Muscle layer of colon (tissue), 2 donors: ENCODE results near the gene MED13.

Source experiments
- H3K27ac ChIP-seq: one replicate; pipeline ENCODE4 v1.7.0; 2013; ENCODE audit warnings: low read depth, mild to moderate bottlenecking, low read length, moderate library complexity
- H3K27me3 ChIP-seq, 2 donors: one replicate each; pipeline ENCODE4 v1.7.0; 2013; ENCODE audit warnings: low read length in 2 of 2, mild to moderate bottlenecking in 2 of 2; ENCODE audit not compliant: insufficient read depth in 2 of 2, control insufficient read depth in 1 of 2
- H3K36me3 ChIP-seq: one replicate; pipeline ENCODE4 v1.7.0; 2013; ENCODE audit warnings: mild to moderate bottlenecking, low read length; ENCODE audit not compliant: insufficient read depth
- H3K4me1 ChIP-seq: one replicate; pipeline ENCODE4 v1.7.0; 2013; ENCODE audit warnings: mild to moderate bottlenecking, low read length; ENCODE audit not compliant: insufficient read depth
- H3K4me3 ChIP-seq, 2 donors: one replicate each; pipeline ENCODE4 v1.7.0; 2013; ENCODE audit warnings: low read length in 2 of 2, low read depth in 1 of 2, mild to moderate bottlenecking in 1 of 2, moderate library complexity in 1 of 2
- H3K9ac ChIP-seq: one replicate; pipeline ENCODE4 v1.7.0; 2013; ENCODE audit warnings: low read length
- H3K9me3 ChIP-seq: one replicate; pipeline ENCODE4 v1.7.0; 2013; ENCODE audit warnings: mild to moderate bottlenecking, low read length
- donor health status: abdominal sarcoma.
- donor health status: Adenocarcinoma of cecum.

The MED13 gene

GRCh38 chr17:62067165-62068145 is 2.4 kb upstream of the MED13 start:
- Histone ChIP-seq H3K4me3 (no peak overlapping the region), H3K9me3 (no peaks in the 10 kb centered on the region), H3K9ac (no peak overlapping the region), H3K27ac (no peak overlapping the region), H3K4me1 (peaks cover 10% of the 10 kb centered on the region), H3K27me3 (no peaks in the 10 kb centered on the region), H3K36me3 (no peaks in the 10 kb centered on the region)

- Histone ChIP-seq H3K27ac (peak overlapping the region; percentile 98), H3K4me1 (peaks cover 20% of the 10 kb centered on the region), H3K36me3 (no peaks in the 10 kb centered on the region), H3K9ac (peak overlapping the region; percentile 84), H3K9me3 (no peaks in the 10 kb centered on the region), H3K4me3 (peak overlapping the region; percentile 84 to 93), H3K27me3 (no peaks in the 10 kb centered on the region)
Measured at GRCh38 chr17:62065611-62066468, 762 bp upstream of the MED13 start.

- no peaks in the 10 kb centered on the region for H3K36me3 ChIP-seq
- H3K27ac ChIP-seq = peak overlapping the region; percentile 72
- H3K9ac ChIP-seq = peak overlapping the region; percentile 71
- peak overlapping the region; percentile 67 to 72 for H3K4me3 ChIP-seq
- peaks cover 20% of the 10 kb centered on the region for H3K4me1 ChIP-seq
- H3K27me3 ChIP-seq = no peaks in the 10 kb centered on the region
- no peaks in the 10 kb centered on the region for H3K9me3 ChIP-seq
Measured at GRCh38 chr17:62064029-62064790, 868 bp downstream of the MED13 start.

GRCh38 chr17:62062944-62063343 is 2.1 kb downstream of the MED13 start:
- H3K4me3 ChIP-seq = peak overlapping the region; percentile 31 to 67
- no peaks in the 10 kb centered on the region for H3K9me3 ChIP-seq
- H3K9ac ChIP-seq = no peak overlapping the region
- peaks cover under 1% of the 10 kb centered on the region for H3K36me3 ChIP-seq
- H3K27ac ChIP-seq = no peak overlapping the region
- peaks cover 26% of the 10 kb centered on the region for H3K4me1 ChIP-seq
- H3K27me3 ChIP-seq = no peaks in the 10 kb centered on the region

- H3K4me1 ChIP-seq = peaks cover 26% of the 10 kb centered on the region
- H3K4me3 ChIP-seq = peak overlapping the region in 1 of 2 donors; percentile 67
- no peaks in the 10 kb centered on the region for H3K27me3 ChIP-seq
- H3K27ac ChIP-seq = no peak overlapping the region
- H3K36me3 ChIP-seq = peaks cover 4% of the 10 kb centered on the region
- no peaks in the 10 kb centered on the region for H3K9me3 ChIP-seq
- H3K9ac ChIP-seq = no peak overlapping the region
Measured at GRCh38 chr17:62062302-62062701, 2.8 kb downstream of the MED13 start.

- H3K27ac ChIP-seq = no peak overlapping the region
- peaks cover 4% of the 10 kb centered on the region for H3K36me3 ChIP-seq
- H3K27me3 ChIP-seq = no peaks in the 10 kb centered on the region
- H3K4me3 ChIP-seq = no peak overlapping the region
- H3K4me1 ChIP-seq = peaks cover 30% of the 10 kb centered on the region
- H3K9ac ChIP-seq = no peak overlapping the region
- no peaks in the 10 kb centered on the region for H3K9me3 ChIP-seq
Measured at GRCh38 chr17:62059414-62059813, 5.7 kb downstream of the MED13 start.

- no peak overlapping the region for H3K4me3 ChIP-seq
Measured at GRCh38 chr17:62058611-62059010, 6.5 kb downstream of the MED13 start.

GRCh38 chr17:62057696-62058095 is 7.4 kb downstream of the MED13 start:
- Histone ChIP-seq H3K4me1 (peaks cover 22% of the 10 kb centered on the region), H3K9me3 (no peaks in the 10 kb centered on the region), H3K9ac (no peak overlapping the region), H3K27ac (no peak overlapping the region), H3K27me3 (no peaks in the 10 kb centered on the region), H3K36me3 (peaks cover 4% of the 10 kb centered on the region), H3K4me3 (no peak overlapping the region)

More at GRCh38 chr17:62058611-62059010, 6.5 kb downstream of the MED13 start:
- Histone ChIP-seq H3K9ac (no peak overlapping the region), H3K27ac (no peak overlapping the region), H3K9me3 (no peaks in the 10 kb centered on the region), H3K4me1 (peaks cover 30% of the 10 kb centered on the region), H3K36me3 (peaks cover 4% of the 10 kb centered on the region), H3K27me3 (no peaks in the 10 kb centered on the region)

GRCh38 chr17:62052765-62053338 is 12.2 kb downstream of the MED13 start:
- H3K27me3 ChIP-seq = no peaks in the 10 kb centered on the region
- H3K36me3 ChIP-seq = peaks cover 17% of the 10 kb centered on the region
- no peak overlapping the region for H3K9ac ChIP-seq
- H3K9me3 ChIP-seq = no peaks in the 10 kb centered on the region
- H3K27ac ChIP-seq = no peak overlapping the region
- H3K4me3 ChIP-seq = no peak overlapping the region
- peaks cover 4% of the 10 kb centered on the region for H3K4me1 ChIP-seq

- Histone ChIP-seq H3K27me3 (no peaks in the 10 kb centered on the region), H3K9ac (no peak overlapping the region), H3K4me1 (no peaks in the 10 kb centered on the region)
Measured at GRCh38 chr17:62051053-62051452, 14.0 kb downstream of the MED13 start.

More at GRCh38 chr17:62051053-62051452, 14.0 kb downstream of the MED13 start:
- Histone ChIP-seq H3K4me3 (no peak overlapping the region), H3K36me3 (peaks cover 19% of the 10 kb centered on the region), H3K9me3 (no peaks in the 10 kb centered on the region), H3K27ac (no peak overlapping the region)
